ENCODE data around the gene SREBF2.
A peak's percentile ranks its signal among the peaks of the same experiment; 100 is the strongest.

SREBF2 gene

DNA sequence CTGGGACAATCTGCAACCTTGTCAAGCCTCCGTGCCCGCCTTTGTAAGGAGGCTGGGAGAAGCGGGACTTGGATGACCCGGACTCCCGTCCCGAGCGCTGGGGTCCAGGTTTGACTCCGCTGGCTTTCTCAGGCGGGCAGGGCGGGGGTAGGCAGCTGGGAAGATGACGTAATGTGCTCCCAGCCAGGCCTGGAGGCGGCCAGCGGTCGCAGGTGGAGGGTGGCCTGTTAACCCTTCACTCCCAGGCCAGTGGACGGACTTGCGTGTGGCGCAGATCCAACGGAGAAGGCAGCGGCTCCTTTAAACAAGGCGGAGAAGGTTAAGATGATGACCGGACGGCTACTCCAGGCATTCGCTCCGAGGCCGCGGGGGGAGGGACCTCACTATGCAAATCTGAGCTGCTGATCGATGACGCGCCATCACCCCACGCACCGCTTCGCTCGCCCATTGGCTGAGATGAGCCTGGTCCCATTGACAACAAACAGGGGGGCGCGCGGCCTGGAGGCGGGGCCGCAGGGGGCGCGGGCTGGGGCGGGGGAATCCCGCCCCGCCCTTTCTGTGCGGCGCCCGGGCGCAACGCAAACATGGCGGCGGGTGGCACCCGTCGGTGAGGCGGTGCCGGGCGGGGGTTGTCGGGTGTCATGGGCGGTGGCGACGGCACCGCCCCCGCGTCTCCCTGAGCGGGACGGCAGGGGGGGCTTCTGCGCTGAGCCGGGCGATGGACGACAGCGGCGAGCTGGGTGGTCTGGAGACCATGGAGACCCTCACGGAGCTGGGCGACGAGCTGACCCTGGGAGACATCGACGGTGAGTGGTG, at the start of gene SREBF2:
Gene SREBF2, plus strand, starts transcription at position 553 of the 816 bp plus-strand sequence. Its CDS starts 166 bp downstream, at position 719.
- DNase-seq = peak; percentile 91

DNA sequence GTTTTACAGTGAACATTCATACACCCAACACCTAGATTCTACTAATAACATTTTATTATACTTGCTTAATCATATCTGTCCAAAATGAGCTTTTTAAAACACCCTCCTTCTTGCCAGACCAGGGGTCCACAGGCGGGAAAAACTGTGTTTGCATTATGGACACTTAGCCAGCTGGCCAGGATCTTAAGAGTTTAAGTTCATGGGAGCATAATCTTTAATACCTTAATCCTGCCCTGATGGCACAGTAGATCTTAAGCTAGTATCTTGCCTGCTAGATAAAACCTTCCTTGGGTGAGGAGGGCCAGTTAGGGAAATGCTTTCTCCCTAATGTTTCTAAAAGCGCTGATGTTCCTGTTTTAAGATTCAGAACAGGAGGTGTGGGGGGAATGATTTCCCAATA, 45.6 kb upstream of the SREBF2 start:
- no peak for DNase-seq

DNA sequence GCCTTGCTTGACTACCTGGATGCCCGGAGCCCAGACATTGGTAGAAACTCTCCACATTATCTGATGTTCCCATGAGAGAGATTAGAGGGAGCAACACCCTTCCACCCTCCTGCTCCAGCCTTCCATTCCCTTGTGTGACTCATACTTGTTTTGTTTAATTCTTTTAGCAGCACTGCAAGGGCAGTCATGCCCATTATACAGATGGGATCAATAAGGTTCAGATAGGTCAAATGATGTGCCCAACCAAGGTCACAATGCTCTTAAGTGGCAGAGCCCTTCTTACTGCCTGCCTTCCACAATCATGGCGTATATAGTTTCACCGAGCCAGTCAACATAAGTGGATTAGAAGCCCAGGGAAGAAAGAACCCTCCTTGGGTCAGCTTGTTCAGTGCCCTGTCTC, 39.0 kb upstream of the SREBF2 start:
- DNase-seq = no peak

- no peak for DNase-seq
Observed at GRCh38 chr22:41798736-41799135, 34.2 kb upstream of the SREBF2 start.

- no peak for DNase-seq
Observed at GRCh38 chr22:41799486-41800347, 33.2 kb upstream of the SREBF2 start.

- peak; percentile 27 for DNase-seq
Observed at GRCh38 chr22:41800348-41801146, 32.4 kb upstream of the SREBF2 start, which contains the start of gene CCDC134. Gene CCDC134, plus strand, starts transcription at chr22:41800679. Its CDS starts 8,212 bp downstream, at chr22:41808891.

GRCh38 chr22:41801147-41801819, 31.6 kb upstream of the SREBF2 start:
- no peak for DNase-seq

DNA sequence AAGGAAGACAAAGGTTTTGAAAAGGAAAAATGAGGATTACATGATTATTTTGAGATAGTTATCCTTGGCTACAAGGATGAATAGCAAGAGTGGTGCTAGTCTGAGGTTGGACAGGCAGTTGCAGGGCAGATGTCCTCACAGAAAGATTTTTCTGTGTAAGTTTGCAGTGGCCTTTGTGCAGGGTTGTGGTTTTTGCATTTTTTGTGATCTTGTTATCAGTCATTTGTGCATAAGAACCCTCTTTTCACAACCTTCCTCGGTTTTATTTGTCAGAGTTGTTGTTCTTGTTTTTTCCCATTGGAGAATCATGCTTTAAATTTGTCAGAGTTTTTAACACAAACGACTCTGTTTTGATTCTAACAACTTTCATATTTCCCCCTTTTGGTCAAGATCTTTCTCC, 31.0 kb upstream of the SREBF2 start:
- no peak for DNase-seq

DNA sequence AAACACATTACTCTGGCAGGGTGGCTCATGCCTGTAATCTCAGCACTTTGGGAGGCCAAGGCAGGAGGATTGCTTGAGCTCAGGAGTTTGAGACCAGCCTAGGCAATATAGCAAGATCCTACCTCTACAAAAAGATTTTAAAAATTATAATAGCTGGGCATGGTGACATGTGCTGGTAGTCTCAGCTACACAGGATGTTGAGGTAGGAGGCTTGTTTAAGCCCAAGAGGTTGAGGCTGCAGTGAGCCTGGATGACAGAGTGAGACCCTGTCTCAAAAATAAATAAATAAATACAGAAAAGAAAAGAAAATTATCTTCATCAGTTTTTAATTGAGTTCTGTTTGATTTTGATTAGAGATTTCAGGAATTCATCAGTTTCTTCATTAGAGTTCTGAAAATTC, 27.3 kb upstream of the SREBF2 start:
- DNase-seq = no peak

DNA sequence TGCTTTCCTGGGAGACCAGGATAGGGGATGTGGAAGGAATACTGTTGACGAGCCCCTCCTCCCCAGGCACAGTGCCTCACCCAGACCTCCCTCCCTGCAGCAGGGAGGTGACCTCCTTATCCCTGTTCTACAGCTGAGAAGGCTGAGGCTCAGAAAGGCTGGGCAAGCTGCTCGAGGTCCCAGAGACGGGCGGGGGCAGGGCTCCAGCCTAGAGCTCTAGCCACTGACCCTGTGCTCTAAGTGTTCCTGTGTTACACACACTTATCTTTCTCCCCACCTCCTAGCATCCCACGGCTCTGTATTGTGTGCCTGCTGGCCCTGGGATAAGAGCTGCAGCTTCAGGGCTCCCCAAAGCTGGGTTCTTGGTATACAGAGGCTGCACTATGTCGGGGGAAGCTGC, 24.5 kb upstream of the SREBF2 start:
- DNase-seq = no peak

GRCh38 chr22:41810022-41810421, 22.9 kb upstream of the SREBF2 start:
- no peak for DNase-seq

GRCh38 chr22:41812805-41813545, 19.9 kb upstream of the SREBF2 start:
- no peak for DNase-seq

- DNase-seq = no peak
Observed at GRCh38 chr22:41813726-41814410, 19.0 kb upstream of the SREBF2 start.

GRCh38 chr22:41815716-41816115, 17.2 kb upstream of the SREBF2 start:
- DNase-seq = no peak

- DNase-seq = no peak
Observed at GRCh38 chr22:41816241-41816640, 16.7 kb upstream of the SREBF2 start.

DNA sequence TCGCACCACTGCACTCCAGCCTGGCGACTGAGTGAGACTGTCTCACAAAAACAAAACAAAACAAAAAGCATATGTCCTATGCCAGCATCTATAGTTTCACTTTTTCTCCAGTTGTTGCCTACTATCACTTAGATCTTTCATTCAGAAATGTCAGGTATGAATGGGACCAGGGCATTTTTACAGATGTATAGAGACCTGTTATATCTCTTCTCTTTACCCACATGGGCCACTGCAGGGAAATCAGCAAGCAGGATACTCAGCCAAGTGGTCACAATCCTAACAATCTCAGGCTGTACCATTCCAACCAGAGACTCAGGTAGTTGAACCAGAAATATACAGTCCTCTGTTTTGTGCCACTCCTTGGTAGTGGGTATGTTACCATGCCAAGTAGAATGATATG, 16.0 kb upstream of the SREBF2 start:
- DNase-seq = no peak

GRCh38 chr22:41818011-41818410, 14.9 kb upstream of the SREBF2 start:
- DNase-seq = no peak

GRCh38 chr22:41818596-41818995, 14.3 kb upstream of the SREBF2 start:
- no peak for DNase-seq

- DNase-seq = no peak
Observed at GRCh38 chr22:41819257-41819656, 13.6 kb upstream of the SREBF2 start.

DNA sequence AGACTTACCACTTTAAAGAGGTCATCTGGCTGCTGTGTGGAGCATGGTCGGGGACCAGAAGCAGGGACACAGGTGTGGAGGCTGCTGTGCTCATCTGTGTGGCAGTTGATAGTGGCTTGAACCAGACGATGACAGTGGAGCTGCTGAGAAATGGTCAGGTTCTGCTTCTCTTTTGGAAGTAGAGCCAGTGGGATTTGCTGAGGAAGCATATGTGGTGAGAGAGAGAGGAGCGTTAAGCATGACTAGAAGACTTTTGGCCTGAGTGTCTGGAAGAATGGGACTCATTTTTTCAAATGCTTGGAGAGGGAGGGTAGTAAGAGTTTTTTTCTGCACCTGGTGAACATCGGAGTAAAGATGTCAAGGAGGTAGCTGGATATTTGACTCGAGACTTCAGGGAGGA, 12.5 kb upstream of the SREBF2 start:
- DNase-seq = no peak
